HG03565 (cell line): ENCODE measurements around the gene PODXL2.

Source experiments
- ATAC-seq: cut with Tn5 transposase; IDR thresholded peaks from one replicate; pipeline ENCODE4 v1.9.1; 2021; ENCODE audit warnings: mild to moderate bottlenecking, moderate library complexity; ENCODE audit not compliant: unreplicated experiment

Gene PODXL2

GRCh38 chr3:127719369-127719768 is 90.4 kb downstream of the PODXL2 start:
- no peak for ATAC-seq

- ATAC-seq: no peak
These were observed 91.3 kb downstream of the PODXL2 start for GRCh38 chr3:127720161-127720823.

DNA sequence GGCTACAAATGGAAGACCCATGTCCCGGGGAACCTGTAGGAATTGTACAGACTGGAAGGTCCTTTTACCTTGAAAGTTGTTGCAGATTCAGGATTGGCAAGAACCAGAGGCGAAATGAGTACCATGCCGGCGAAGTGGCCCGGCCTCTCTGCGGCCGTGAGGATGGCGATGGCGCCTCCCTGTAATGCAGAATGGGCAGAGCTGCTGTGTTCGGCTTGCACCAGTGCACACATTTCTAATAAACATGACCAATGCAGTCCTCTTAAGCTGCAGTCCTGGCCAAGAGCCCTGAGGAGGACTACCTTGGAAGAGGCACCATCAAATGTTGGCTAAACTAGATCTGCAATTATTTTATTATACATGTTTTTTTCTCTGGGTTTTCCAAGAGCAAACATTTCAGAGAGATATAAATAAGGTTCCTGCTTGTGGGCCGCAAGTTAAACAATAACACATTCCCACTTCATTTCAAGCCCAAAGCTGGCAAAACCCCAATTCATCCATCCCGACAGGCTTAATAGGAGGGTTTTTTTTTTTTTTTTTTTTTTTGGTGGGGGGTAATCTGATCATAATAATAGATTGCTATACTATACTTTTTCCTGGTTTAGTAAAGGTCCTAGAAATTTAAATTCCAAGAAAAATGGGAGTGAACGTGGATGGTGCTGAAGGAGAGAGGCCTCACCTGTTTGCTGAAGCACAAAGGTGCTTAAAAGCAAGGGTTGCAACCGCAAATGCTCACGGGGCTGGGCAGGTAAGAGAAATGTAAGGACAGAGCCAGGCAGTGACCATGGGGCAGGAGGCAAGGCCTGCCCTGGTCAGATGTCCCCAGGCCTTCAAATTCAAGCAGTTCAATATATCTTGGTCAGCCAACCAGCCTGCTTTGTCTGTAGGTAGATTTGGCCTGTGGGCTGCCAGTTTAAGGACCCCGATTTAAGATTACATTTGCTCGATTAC is 92.3 kb downstream of the PODXL2 start:
- no peak for ATAC-seq

GRCh38 chr3:127722091-127722784 is 93.3 kb downstream of the PODXL2 start:
- ATAC-seq: no peak
